Measurements from ENCODE around the gene FATE1.

The FATE1 gene

DNA sequence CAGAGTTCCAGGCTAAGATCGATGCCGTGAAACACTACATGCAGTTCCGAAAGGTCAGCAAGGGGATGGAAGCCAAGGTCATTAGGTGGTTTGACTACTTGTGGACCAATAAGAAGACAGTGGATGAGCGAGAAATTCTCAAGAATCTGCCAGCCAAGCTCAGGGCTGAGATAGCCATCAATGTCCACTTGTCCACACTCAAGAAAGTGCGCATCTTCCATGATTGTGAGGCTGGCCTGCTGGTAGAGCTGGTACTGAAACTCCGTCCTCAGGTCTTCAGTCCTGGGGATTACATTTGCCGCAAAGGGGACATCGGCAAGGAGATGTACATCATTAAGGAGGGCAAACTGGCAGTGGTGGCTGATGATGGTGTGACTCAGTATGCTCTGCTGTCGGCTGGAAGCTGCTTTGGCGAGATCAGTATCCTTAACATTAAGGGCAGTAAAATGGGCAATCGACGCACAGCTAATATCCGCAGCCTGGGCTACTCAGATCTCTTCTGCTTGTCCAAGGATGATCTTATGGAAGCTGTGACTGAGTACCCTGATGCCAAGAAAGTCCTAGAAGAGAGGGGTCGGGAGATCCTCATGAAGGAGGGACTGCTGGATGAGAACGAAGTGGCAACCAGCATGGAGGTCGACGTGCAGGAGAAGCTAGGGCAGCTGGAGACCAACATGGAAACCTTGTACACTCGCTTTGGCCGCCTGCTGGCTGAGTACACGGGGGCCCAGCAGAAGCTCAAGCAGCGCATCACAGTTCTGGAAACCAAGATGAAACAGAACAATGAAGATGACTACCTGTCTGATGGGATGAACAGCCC, 28.0 kb downstream of the FATE1 start:
- no peak for DNase-seq (ENCODE audit: low spot score)

DNA sequence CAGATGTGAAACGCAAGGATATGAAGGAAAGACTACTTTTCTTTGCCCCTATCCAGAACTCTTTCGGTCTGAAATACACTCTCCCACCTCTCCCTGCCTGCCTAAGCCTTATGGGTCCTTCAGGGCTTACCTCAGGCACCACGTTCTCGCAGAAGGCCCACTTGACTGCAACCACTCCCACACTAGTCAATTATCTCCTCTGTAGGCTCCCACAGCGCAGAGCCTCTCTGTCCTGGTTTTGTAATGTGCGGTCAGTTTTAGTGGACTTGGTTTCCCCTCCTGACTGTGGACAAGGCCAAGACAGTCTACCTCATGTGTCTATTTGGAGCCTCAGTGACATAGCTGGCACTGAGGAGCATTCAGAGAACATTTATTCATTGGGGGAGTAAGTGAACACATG, 29.8 kb downstream of the FATE1 start:
- DNase-seq (ENCODE audit: low spot score): no peak

DNA sequence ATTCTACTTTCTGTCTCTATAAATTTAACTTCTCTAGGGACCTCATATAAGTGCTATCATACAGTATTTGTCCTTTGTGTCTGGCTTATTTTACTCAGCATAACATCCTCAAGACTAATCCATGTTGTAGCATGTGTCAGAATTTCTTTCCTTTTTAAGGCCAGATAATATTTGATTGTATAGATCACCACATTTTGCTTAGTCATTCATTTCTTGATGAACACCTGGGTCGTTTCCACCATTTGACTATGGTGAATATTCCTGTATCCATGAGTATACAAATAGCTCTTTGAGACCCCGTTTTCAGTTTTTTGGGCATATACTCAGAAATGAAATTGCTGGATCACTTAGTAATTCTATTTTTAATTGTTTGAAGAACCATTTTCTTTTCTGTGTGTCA, 30.7 kb downstream of the FATE1 start:
- no peak for DNase-seq (ENCODE audit: low spot score)

DNA sequence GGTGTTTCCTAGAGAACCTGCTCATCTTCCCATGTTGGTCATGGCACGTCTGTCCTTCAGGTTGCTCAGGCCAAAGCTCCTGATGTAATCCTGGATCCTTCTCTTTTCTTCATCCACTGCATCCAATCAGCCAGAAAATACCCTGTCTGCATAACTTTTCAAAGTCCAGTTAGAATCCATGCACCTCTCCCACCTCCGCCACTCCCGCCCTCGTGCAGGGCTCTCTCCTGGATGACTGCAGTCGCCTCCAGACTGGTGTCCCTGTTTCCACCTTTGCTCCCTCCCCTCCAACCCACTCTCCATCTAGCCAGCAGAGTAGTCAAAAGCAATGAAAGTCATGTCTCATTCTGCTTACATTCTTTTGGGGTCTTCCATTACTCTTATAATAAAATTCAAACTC, 34.7 kb downstream of the FATE1 start:
- no peak for DNase-seq (ENCODE audit: low spot score)

DNA sequence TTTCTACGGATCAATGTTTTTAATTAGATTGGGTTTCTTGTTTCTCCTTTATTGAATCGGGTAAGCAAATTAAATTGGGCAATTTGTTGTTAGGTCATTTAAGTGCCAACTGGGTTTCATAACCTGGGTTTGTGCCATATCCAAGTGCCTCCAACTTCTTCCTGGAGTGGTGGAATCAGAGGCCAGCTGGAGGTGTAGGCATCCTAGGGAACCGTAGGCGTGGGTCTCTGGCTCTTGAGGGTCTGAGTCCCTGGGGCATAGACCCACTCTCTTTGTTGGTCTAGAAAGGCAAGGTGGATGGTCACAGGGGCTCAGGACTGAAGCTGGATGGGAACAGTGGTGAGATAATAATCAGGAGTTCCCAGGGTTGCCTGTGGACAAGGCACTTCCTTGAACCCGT, 37.0 kb downstream of the FATE1 start:
- DNase-seq (ENCODE audit: low spot score): no peak

DNA sequence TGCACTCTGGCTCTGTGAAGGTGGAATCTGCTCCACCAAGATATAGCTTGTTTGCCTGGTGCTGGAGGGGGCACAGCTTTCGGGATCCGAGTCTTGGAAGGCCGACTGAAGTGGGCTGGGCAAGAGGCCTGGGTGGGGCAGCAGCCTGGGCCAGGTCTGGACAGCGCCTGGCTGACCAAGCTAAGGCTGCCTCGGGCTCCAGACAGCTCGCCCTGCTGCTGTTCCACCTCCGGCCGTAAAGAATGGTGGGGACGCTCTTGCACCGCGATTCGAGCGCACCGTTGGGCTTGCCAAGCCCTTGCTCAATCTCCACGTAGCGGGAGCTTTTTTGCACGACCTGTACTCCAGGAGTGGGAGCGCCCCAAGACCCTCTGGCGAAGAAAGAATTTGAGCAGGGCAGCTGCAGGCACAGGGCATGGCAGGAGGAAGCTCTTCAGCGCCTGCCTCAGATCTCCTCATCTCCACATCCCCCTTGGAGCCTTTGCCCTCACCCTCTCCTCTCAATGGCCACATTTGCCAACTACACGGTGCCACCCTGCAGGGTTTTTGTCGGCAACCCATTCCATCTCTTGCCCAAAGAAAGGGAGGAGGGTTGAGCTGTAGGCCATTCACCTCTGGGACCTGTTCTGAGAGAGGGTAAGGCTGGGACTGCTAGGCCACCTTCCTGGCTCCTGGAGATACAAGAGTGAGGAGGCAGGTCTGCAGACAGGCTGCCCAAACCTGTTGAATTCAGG, 37.6 kb downstream of the FATE1 start:
- no peak for DNase-seq (ENCODE audit: low spot score)

DNA sequence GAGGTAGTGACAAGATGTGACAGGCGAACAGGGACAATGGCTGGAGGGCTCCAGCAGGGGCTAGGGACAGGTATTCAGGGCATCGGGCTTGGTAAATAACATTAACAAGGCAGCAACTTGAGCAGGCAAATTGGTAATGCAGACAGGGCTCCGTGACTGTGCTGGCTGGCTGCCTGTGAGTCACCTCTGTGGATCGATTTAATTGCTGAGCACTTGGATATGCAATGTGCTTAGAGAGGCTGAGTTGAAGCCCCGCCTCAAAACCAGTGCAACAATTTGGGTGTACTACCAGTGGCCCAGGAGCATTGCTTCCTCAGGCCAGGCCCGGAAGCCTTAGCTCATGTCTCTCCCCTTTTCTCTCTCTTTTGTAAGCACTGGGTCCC, 38.2 kb downstream of the FATE1 start:
- no peak for DNase-seq (ENCODE audit: low spot score)

DNA sequence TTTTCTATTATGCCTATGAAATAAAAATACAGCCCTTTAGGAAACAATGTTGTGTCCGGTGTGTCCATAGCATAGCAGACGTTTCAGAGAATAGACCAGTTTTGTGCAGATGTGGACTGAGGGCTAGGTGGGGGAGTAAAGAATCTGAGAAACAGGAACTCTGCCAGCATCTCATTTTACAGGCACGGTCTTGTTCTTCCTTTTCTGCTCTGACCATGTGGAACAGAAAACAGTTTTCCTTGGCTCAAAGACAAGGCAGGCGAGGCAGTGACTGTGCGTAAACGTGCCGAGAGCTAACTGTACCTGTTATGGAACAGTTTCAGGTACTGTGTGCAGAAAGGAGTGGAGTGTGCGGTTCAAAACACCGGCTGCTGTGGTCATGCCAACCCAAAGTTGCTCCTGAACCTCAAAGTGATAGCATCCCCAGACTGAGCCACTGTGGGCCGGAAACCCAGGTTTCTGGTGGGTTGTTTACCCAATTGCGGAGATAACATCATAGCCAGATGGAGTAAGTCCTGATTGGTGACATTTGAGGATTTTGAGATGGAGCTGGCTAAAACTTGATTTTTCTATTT, 38.9 kb downstream of the FATE1 start:
- DNase-seq (ENCODE audit: low spot score): no peak

DNA sequence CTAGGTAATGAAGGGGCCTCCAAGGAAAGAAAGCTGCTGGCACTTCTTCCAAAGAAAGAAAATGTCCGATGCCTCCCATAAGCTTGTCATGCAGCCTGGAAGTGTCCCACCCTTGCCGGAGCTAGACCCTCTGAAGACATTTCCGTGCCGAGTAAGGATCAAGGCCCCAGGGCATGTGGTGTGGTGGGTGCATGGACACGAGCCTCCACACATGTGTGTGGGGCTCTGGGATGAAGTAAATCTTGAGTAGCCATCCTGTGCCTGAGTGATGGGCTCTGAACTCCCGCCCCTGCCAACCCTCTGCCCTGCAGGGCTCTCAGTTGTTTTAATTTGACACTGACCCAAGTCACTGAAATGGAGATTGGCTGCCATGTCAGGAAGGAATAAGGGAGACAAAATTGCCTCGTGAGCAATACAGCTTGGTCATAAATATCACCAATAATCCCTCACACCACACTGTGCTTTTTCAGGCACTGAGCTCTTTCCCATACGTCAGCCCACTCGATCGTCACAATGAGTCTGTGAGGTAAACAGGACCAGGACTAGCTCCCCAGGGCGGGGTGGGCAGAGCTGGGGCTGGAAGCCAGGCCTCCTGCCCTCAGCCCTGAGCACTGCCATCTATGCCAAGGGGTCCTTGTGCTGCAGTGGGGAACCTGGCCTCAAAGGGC, 43.3 kb downstream of the FATE1 start:
- no peak for DNase-seq (ENCODE audit: low spot score)

DNA sequence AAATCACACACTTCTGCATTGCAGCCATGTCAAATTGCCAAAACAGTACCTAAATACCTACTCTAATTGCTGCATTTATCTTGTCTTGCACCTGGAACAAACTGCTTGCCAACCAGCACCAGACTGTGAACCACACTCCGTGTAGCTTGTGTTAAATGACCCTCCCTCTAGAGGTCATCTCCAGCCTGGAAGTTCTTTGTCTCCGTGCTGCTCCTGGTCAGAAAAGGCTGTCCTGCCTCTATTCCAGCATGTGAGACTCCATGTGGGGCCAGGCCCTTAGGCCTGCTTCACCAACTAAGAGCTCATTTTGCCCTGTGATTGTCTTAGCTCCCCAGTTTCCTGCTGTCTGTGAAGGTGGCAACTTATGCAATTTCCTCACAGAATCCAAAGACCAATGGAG, 47.0 kb downstream of the FATE1 start:
- DNase-seq (ENCODE audit: low spot score): no peak

DNA sequence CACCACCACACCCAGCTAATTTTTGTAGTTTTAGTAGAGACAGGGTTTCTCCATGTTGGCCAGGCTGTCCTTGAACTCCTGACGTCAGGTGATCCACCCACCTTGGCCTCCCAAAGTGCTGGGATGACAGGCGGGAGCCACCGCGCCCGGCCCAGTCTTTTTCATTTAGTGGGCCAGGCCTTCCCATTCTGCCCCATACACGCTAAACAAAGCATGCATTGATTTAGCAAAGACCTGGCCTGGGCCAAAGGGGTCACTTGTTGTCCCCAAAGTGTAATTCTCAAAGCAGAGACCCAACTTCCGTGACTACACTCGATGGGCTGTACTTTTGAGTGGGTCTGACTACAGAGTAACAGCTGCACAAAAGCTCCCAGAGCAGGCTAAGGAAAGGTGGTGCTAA, 47.9 kb downstream of the FATE1 start:
- no peak for DNase-seq (ENCODE audit: low spot score)

DNA sequence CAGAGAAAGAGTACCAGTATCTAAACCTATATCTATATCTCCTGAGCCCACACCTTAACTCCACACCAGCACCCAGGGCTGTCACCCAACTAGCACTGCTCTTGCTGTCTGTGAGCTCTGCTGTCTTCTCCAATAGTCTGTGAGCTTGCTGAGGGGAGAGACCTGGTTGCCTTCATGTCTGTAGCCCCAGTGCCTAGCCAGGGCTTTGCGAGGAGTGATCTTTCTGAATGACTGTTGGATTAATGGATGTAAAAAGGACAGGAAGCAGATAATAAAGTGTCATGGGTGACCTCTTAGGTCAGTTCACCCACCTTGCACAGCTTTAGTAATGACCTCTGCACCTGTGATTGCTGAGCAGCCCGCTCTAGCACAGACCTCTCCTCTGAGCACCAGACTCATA, 49.2 kb downstream of the FATE1 start:
- no peak for DNase-seq (ENCODE audit: low spot score)

DNA sequence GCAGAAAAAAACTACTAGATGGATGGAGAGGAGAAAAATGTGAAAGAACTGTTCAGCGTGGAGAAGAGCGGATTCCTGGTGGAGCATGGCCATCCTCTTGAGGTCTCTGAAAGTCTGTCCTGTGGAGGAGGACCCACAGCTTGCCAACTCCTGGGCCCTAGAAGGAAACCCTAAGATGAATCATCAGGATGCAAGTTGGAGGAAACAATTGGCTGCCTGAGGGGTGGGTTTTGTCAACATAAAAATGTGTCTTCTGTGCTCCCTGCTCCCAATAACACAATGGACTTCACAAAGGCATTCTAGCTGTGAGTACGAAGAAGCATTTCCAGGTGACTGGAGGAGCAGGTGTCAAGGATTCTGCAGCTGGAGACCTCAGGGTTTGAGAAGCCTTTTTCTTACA, 55.9 kb downstream of the FATE1 start:
- DNase-seq (ENCODE audit: low spot score): no peak
